ENCODE measurements around the gene TIGD2.

- TF ChIP-seq, protein P1, sequence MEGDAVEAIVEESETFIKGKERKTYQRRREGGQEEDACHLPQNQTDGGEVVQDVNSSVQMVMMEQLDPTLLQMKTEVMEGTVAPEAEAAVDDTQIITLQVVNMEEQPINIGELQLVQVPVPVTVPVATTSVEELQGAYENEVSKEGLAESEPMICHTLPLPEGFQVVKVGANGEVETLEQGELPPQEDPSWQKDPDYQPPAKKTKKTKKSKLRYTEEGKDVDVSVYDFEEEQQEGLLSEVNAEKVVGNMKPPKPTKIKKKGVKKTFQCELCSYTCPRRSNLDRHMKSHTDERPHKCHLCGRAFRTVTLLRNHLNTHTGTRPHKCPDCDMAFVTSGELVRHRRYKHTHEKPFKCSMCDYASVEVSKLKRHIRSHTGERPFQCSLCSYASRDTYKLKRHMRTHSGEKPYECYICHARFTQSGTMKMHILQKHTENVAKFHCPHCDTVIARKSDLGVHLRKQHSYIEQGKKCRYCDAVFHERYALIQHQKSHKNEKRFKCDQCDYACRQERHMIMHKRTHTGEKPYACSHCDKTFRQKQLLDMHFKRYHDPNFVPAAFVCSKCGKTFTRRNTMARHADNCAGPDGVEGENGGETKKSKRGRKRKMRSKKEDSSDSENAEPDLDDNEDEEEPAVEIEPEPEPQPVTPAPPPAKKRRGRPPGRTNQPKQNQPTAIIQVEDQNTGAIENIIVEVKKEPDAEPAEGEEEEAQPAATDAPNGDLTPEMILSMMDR (IDR thresholded peaks at IDR 0.05): no peak
- no peak for TF ChIP-seq POLR2A (IDR thresholded peaks at IDR 0.05)
Measured at GRCh38 chr4:89137231-89137630, 25.9 kb downstream of the TIGD2 start.
